ENCODE results near the gene TINAGL1.

The TINAGL1 gene

GRCh38 chr1:31576201-31576669 is at the start of gene TINAGL1:
TINAGL1 (plus strand) TSS chr1:31576515; CDS start chr1:31577149, 634 bp downstream.
- peaks cover 20% of the 10 kb centered on the region for H3K27me3 Mint-ChIP-seq
- no peaks in the 10 kb centered on the region for H3K36me3 Mint-ChIP-seq (ENCODE audit: insufficient read depth)
- peak in 1 of 2 donors; percentile 6 for DNase-seq (ENCODE audit: low spot score in 2 of 2)
- ATAC-seq (replicated peaks; ENCODE audit: extremely low read depth, poor library complexity, severe bottlenecking): no peak
- no peaks in the 10 kb centered on the region for H3K4me1 Mint-ChIP-seq
- no peaks in the 10 kb centered on the region for H3K9me3 Mint-ChIP-seq
- H3K4me3 Mint-ChIP-seq: no peak within 1 kb of the TSS
- H3K27ac Mint-ChIP-seq (ENCODE audit: low read depth): no peak within 1 kb of the TSS

- Mint-ChIP-seq H3K27ac (ENCODE audit: low read depth) (no peak overlapping the region), H3K4me3 (no peak overlapping the region), H3K9me3 (no peaks in the 10 kb centered on the region), H3K27me3 (peaks cover 52% of the 10 kb centered on the region), H3K36me3 (ENCODE audit: insufficient read depth) (no peaks in the 10 kb centered on the region), H3K4me1 (no peaks in the 10 kb centered on the region)
- ATAC-seq (replicated peaks; ENCODE audit: extremely low read depth, poor library complexity, severe bottlenecking): no peak
- no peak for DNase-seq (ENCODE audit: low spot score in 2 of 2)
These were observed 46.2 kb upstream of the TINAGL1 start for GRCh38 chr1:31529999-31530684.

GRCh38 chr1:31531177-31531999 is 44.9 kb upstream of the TINAGL1 start:
- peaks cover 5% of the 10 kb centered on the region for H3K4me1 Mint-ChIP-seq
- H3K4me3 Mint-ChIP-seq: no peak overlapping the region
- no peaks in the 10 kb centered on the region for H3K36me3 Mint-ChIP-seq (ENCODE audit: insufficient read depth)
- no peak for ATAC-seq (replicated peaks; ENCODE audit: extremely low read depth, poor library complexity, severe bottlenecking)
- H3K9me3 Mint-ChIP-seq: no peaks in the 10 kb centered on the region
- no peak for DNase-seq (ENCODE audit: low spot score in 2 of 2)
- peaks cover 64% of the 10 kb centered on the region for H3K27me3 Mint-ChIP-seq
- no peak overlapping the region for H3K27ac Mint-ChIP-seq (ENCODE audit: low read depth)

GRCh38 chr1:31532173-31532572 is 44.1 kb upstream of the TINAGL1 start:
- no peaks in the 10 kb centered on the region for H3K36me3 Mint-ChIP-seq (ENCODE audit: insufficient read depth)
- DNase-seq (ENCODE audit: low spot score in 2 of 2) (no peak), ATAC-seq (replicated peaks; ENCODE audit: extremely low read depth, poor library complexity, severe bottlenecking) (no peak)
- peaks cover 69% of the 10 kb centered on the region for H3K27me3 Mint-ChIP-seq
- peaks cover 5% of the 10 kb centered on the region for H3K4me1 Mint-ChIP-seq
- no peak overlapping the region for H3K4me3 Mint-ChIP-seq
- no peak overlapping the region for H3K27ac Mint-ChIP-seq (ENCODE audit: low read depth)
- H3K9me3 Mint-ChIP-seq: no peaks in the 10 kb centered on the region

GRCh38 chr1:31535561-31535960 is 40.8 kb upstream of the TINAGL1 start:
- Mint-ChIP-seq H3K9me3 (no peaks in the 10 kb centered on the region), H3K27me3 (peaks cover 76% of the 10 kb centered on the region), H3K27ac (ENCODE audit: low read depth) (no peak overlapping the region), H3K4me3 (peak overlapping the region; percentile 9), H3K36me3 (ENCODE audit: insufficient read depth) (no peaks in the 10 kb centered on the region), H3K4me1 (peaks cover 5% of the 10 kb centered on the region)
- DNase-seq (ENCODE audit: low spot score in 2 of 2): no peak
- ATAC-seq (replicated peaks; ENCODE audit: extremely low read depth, poor library complexity, severe bottlenecking): no peak

GRCh38 chr1:31539329-31539728 is 37.0 kb upstream of the TINAGL1 start:
- ATAC-seq (replicated peaks; ENCODE audit: extremely low read depth, poor library complexity, severe bottlenecking): no peak
- Mint-ChIP-seq H3K4me1 (peaks cover 5% of the 10 kb centered on the region), H3K27ac (ENCODE audit: low read depth) (no peak overlapping the region), H3K9me3 (no peaks in the 10 kb centered on the region), H3K27me3 (peaks cover 52% of the 10 kb centered on the region), H3K4me3 (no peak overlapping the region), H3K36me3 (ENCODE audit: insufficient read depth) (no peaks in the 10 kb centered on the region)
- DNase-seq (ENCODE audit: low spot score in 2 of 2): no peak

GRCh38 chr1:31541194-31541593 is 35.1 kb upstream of the TINAGL1 start:
- ATAC-seq (replicated peaks; ENCODE audit: extremely low read depth, poor library complexity, severe bottlenecking) (no peak), DNase-seq (ENCODE audit: low spot score in 2 of 2) (no peak)
- Mint-ChIP-seq H3K27me3 (peaks cover 34% of the 10 kb centered on the region), H3K4me1 (peaks cover 2% of the 10 kb centered on the region), H3K9me3 (no peaks in the 10 kb centered on the region), H3K4me3 (no peak overlapping the region), H3K36me3 (ENCODE audit: insufficient read depth) (no peaks in the 10 kb centered on the region), H3K27ac (ENCODE audit: low read depth) (no peak overlapping the region)

GRCh38 chr1:31545927-31546540 is 30.3 kb upstream of the TINAGL1 start:
- H3K36me3 Mint-ChIP-seq (ENCODE audit: insufficient read depth): no peaks in the 10 kb centered on the region
- H3K27me3 Mint-ChIP-seq: peaks cover 10% of the 10 kb centered on the region
- no peak overlapping the region for H3K27ac Mint-ChIP-seq (ENCODE audit: low read depth)
- DNase-seq (ENCODE audit: low spot score in 2 of 2) (no peak), ATAC-seq (replicated peaks; ENCODE audit: extremely low read depth, poor library complexity, severe bottlenecking) (no peak)
- no peak overlapping the region for H3K4me3 Mint-ChIP-seq
- no peaks in the 10 kb centered on the region for H3K9me3 Mint-ChIP-seq
- H3K4me1 Mint-ChIP-seq: peaks cover 10% of the 10 kb centered on the region

GRCh38 chr1:31548534-31548906 is 27.8 kb upstream of the TINAGL1 start:
- Mint-ChIP-seq H3K36me3 (ENCODE audit: insufficient read depth) (no peaks in the 10 kb centered on the region), H3K4me1 (peaks cover 10% of the 10 kb centered on the region), H3K9me3 (no peaks in the 10 kb centered on the region), H3K27me3 (no peaks in the 10 kb centered on the region), H3K27ac (ENCODE audit: low read depth) (no peak overlapping the region), H3K4me3 (no peak overlapping the region)
- DNase-seq (ENCODE audit: low spot score in 2 of 2) (no peak), ATAC-seq (replicated peaks; ENCODE audit: extremely low read depth, poor library complexity, severe bottlenecking) (no peak)

- Mint-ChIP-seq H3K9me3 (no peaks in the 10 kb centered on the region), H3K4me3 (peak overlapping the region; percentile 14), H3K27ac (ENCODE audit: low read depth) (no peak overlapping the region), H3K27me3 (no peaks in the 10 kb centered on the region), H3K36me3 (ENCODE audit: insufficient read depth) (no peaks in the 10 kb centered on the region), H3K4me1 (peaks cover 10% of the 10 kb centered on the region)
- peak; percentile 93 for ATAC-seq (replicated peaks; ENCODE audit: extremely low read depth, poor library complexity, severe bottlenecking)
- peak; percentile 84 to 91 for DNase-seq (ENCODE audit: low spot score in 2 of 2)
These were observed 27.2 kb upstream of the TINAGL1 start for GRCh38 chr1:31548907-31549808.

GRCh38 chr1:31549809-31550620 is 26.3 kb upstream of the TINAGL1 start:
- no peak for ATAC-seq (replicated peaks; ENCODE audit: extremely low read depth, poor library complexity, severe bottlenecking)
- no peak overlapping the region for H3K27ac Mint-ChIP-seq (ENCODE audit: low read depth)
- peaks cover 10% of the 10 kb centered on the region for H3K4me1 Mint-ChIP-seq

More at GRCh38 chr1:31549809-31550620, 26.3 kb upstream of the TINAGL1 start:
- Mint-ChIP-seq H3K36me3 (ENCODE audit: insufficient read depth) (no peaks in the 10 kb centered on the region), H3K27me3 (no peaks in the 10 kb centered on the region), H3K9me3 (no peaks in the 10 kb centered on the region), H3K4me3 (peak overlapping the region; percentile 14)
- no peak for DNase-seq (ENCODE audit: low spot score in 2 of 2)
